Pancreas (tissue), 10 donors: ENCODE data around the gene TRIM6. TPM values are rescaled to one million over a fixed set of nuclear protein-coding genes. Genes with fewer than 3 reads are reported as not detected.

Experiments
- ATAC-seq, 4 donors: fragments of 200-7000 bp; cut with Tn5 transposase; one replicate each; pipeline versions ENCODE4 v1.8.0 to v1.9.1; 2020; ENCODE audit warnings: mild to moderate bottlenecking in 4 of 4, moderate library complexity in 4 of 4
- DNase-seq, 6 donors: peaks; one replicate each; pipeline ENCODE4 v3.0.0-alpha.2; 2020
- FAIRE-seq: peaks from 2 replicates; lab custom pipeline; 2012; peaks lifted over from hg19 to GRCh38; lab: Jason Lieb, UNC
- H3K27ac ChIP-seq, 4 donors: fragments of 200-600 bp; sonication (generic); 1 replicate in 3 of 4; 2 replicates in 1 of 4; pipeline versions ENCODE4 v1.5.0 to v1.8.0; 2020
- H3K27me3 ChIP-seq, 4 donors: fragments of 200-600 bp; one replicate each; pipeline ENCODE4 v1.8.0; 2021
- H3K36me3 ChIP-seq, 3 donors: fragments of 200-600 bp; sonication (generic) in 1 of 3; one replicate each; pipeline versions ENCODE4 v1.5.0 to v1.8.0; 2020 to 2021
- H3K4me1 ChIP-seq, 3 donors: fragments of 200-600 bp; one replicate each; pipeline ENCODE4 v1.8.0; 2021
- H3K4me3 ChIP-seq, 4 donors: fragments of 200-600 bp; sonication (generic) in 2 of 4; one replicate each; pipeline versions ENCODE4 v1.5.0 to v1.8.0; 2020 to 2021
- H3K9me3 ChIP-seq, 4 donors: fragments of 200-600 bp; one replicate each; pipeline ENCODE4 v1.8.0; 2021
- WGBS, 2 donors: extraction: QIAGEN DNeasy Blood & Tissue Kit; methylation state at CpG; one replicate each; pipeline ENCODE4 v1.1.7; 2013; 5-methylcytosine and 5-hydroxymethylcytosine counted together
- intact Hi-C, 3 donors: fragments of 100-400 bp; cut with DNase I; formaldehyde crosslinking; loops; one replicate each; pipeline versions ENCODE4 v1.11.1 to v1.14.2; 2022
- polyA plus RNA-seq, 2 donors: library from polyadenylated mRNA; stranded (reverse); fragments of 200-250 nt; gene quantifications; one replicate each; pipeline ENCODE4 v1.2.3, GENCODE V29; 2013
- total RNA-seq, 6 donors: library from RNA; stranded (reverse); fragmentation: NEBNext Ultra II Directional in 4 of 6; extraction: Animal tissue kit (Norgen Biotek cat#: 25700) in 4 of 6; gene quantifications; one replicate each; pipeline versions ENCODE4 v1.2.1 to v1.2.4, GENCODE V29; 2021 to 2023
- TF ChIP-seq, protein P1 (sequence below), 4 donors: fragments of 200-600 bp; sonication (generic) in 3 of 4; IDR thresholded peaks; one replicate each; pipeline versions ENCODE4 v1.5.0 to v1.8.0; 2021; ENCODE audit warnings: antibody characterized with exemption in 4 of 4
- donor health status: healthy with polysubstance abuse.
- donor health status: DM: no; HTN: no; CAD: no; lungs with moderate emphysema.
- donor health status: DM: no; HTN: no; CAD: no.
- donor health status: control.
- donor health status: control.
- donor health status: Bipolar disorder and iron deficiency.
- donor health status: DM: yes; HTN: yes; CAD: no.
- donor health status: DM: no; HTN: no; CAD: no.
- donor health status: DM: no; HTN: no; CAD: no.
- donor health status: DM: yes; HTN: yes; CAD: no.

Gene TRIM6
- total and polyA plus RNA-seq, 8 donors, result 0.76 to 1.7 (median 1.4) TPM

DNA sequence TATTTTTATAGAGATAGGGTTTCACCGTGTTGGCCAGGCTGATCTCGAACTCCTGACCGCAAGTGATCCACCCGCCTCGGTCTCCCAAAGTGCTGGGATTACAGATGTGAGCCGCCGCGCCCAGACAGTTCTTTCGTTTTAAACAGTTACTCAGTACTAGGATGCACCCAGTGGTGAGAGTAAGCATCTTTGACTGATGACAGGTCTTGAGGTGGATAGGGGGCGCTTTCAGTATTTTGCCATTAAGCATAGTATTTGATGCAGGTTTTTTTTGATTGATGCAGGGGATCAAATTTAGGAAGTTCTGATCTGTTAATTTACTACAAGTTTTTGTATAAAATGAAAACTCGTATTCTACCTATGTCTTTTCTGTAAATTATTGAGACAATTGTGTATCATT, 15.2 kb downstream of the TRIM6 start:
- H3K36me3 ChIP-seq, result no peaks in the 10 kb centered on the region
- no peaks in the 10 kb centered on the region for H3K4me1 ChIP-seq
- DNase-seq, result no peak
- H3K27ac ChIP-seq, result no peak overlapping the region
- intact Hi-C loops, result no loop called here
- no peak for FAIRE-seq
- TF ChIP-seq, protein P1, sequence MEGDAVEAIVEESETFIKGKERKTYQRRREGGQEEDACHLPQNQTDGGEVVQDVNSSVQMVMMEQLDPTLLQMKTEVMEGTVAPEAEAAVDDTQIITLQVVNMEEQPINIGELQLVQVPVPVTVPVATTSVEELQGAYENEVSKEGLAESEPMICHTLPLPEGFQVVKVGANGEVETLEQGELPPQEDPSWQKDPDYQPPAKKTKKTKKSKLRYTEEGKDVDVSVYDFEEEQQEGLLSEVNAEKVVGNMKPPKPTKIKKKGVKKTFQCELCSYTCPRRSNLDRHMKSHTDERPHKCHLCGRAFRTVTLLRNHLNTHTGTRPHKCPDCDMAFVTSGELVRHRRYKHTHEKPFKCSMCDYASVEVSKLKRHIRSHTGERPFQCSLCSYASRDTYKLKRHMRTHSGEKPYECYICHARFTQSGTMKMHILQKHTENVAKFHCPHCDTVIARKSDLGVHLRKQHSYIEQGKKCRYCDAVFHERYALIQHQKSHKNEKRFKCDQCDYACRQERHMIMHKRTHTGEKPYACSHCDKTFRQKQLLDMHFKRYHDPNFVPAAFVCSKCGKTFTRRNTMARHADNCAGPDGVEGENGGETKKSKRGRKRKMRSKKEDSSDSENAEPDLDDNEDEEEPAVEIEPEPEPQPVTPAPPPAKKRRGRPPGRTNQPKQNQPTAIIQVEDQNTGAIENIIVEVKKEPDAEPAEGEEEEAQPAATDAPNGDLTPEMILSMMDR (IDR thresholded peaks at IDR 0.05), result no peak
- ATAC-seq, result no peak
- no peak overlapping the region for H3K4me3 ChIP-seq
- 93 to 95% methylated on average over 11 of the region's 11 CpGs for WGBS, 2 donors
- no peaks in the 10 kb centered on the region for H3K9me3 ChIP-seq
- no peaks in the 10 kb centered on the region for H3K27me3 ChIP-seq

DNA sequence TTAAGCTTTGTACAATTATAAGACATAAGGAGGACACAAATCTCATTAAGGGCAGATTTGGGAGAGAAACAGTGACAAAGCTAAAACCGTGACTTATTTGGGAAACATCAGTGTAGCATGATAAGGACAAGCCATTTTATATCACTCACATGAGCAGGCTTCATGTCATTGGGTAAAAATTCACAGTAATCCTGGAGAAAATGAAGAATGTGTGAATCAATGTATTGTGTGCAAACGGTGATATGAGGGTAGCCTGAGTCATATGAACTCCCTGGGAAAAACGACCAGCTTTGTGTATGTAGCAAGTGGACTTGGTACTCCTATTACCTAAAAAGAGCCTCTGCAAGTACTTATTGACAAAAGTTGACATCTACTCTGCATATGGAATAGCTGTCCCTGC, 22.4 kb downstream of the TRIM6 start:
- Histone ChIP-seq H3K27me3 (no peaks in the 10 kb centered on the region), H3K9me3 (no peaks in the 10 kb centered on the region), H3K36me3 (no peaks in the 10 kb centered on the region), H3K27ac (no peak overlapping the region), H3K4me1 (peaks cover 0 to 15% (median 0%) of the 10 kb centered on the region in 3 donors), H3K4me3 (no peak overlapping the region)
- TF ChIP-seq, protein P1 (IDR thresholded peaks at IDR 0.05), result no peak
- intact Hi-C loops, result no loop called here
- WGBS, 2 donors, result 50 to 60% methylated on average over 3 of the region's 3 CpGs
- FAIRE-seq (no peak), DNase-seq (no peak), ATAC-seq (no peak)

DNA sequence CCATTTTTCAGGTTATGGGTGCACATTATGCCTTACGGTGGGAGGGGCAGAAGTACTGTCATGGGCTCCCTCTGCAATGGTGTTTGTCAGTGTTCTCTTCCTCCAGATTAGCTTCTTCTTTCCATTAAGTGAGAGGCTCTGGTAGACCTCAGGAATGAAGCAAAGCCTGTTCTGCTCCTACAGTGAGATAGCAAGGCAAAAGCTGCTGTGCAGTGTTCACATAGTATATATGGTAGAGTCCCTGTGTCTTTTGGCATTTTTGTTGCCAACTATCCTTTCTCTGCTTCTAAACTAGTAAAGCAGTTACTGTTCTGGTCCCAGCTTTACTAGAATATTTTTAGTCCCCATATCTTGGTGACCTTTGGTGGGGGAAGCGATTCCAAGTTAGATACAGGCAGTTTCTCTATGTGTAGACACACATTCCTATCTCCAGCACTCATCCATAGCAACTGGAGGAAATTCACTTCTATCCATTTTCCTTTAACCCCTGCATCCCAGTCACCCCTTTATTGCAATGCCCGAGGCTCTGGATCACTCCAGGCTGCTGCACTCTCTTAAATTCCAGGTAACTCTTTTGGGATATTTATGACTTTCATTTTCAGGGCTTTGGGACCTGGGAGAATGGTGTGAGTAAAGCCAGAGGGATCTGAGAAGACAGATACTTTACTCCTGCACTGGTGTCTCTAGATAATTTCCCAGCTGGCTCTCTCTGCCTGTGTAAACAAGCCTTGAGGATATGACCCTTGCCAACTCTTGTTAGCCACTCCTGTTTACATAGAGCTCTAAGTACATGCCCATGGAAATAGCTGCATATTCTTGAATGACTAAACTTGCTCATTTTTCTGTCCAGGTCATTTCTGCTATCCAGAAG, 24.4 kb downstream of the TRIM6 start:
- DNase-seq, result peak in 1 of 6 donors; percentile 31
- Histone ChIP-seq H3K4me1 (peaks cover 0 to 29% (median 0%) of the 10 kb centered on the region in 3 donors), H3K27me3 (no peaks in the 10 kb centered on the region), H3K36me3 (no peaks in the 10 kb centered on the region), H3K27ac (peak overlapping the region in 1 of 4 donors; percentile 8), H3K9me3 (no peaks in the 10 kb centered on the region), H3K4me3 (no peak overlapping the region)
- TF ChIP-seq, protein P1 (IDR thresholded peaks at IDR 0.05), result no peak
- ATAC-seq, result peak; percentile 57 to 73 (median 72)
- FAIRE-seq, result no peak
- intact Hi-C loops, result no loop called here
- 32 to 45% methylated on average over 3 of the region's 3 CpGs for WGBS, 2 donors

DNA sequence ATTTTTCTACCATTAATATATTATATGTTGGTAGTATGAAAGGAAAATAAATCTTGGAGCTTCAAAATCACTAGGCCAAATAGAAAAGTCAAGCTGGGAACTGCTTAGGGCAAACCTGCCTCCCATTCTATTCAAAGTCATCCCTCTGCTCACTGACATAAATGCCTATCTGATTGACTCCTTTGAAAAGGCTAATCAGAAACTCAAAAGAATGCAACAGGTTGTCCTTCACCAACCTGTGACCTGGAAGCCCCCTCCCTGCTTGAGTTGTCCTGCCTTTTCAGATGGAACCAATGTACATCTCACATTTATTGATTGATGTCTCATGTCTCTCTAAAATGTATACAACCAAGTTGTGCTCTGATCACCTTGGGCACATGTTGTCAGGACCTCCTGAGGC, 25.1 kb downstream of the TRIM6 start:
- intact Hi-C loops, result no loop called here
- H3K27ac ChIP-seq, result peak overlapping the region in 1 of 4 donors; percentile 12
- H3K9me3 ChIP-seq, result no peaks in the 10 kb centered on the region
- ATAC-seq (no peak), FAIRE-seq (no peak), DNase-seq (no peak)
- peaks cover 0 to 31% (median 0%) of the 10 kb centered on the region in 3 donors for H3K4me1 ChIP-seq
- TF ChIP-seq, protein P1 (IDR thresholded peaks at IDR 0.05), result no peak
- H3K36me3 ChIP-seq, result no peaks in the 10 kb centered on the region
- no peaks in the 10 kb centered on the region for H3K27me3 ChIP-seq
- no peak overlapping the region for H3K4me3 ChIP-seq

DNA sequence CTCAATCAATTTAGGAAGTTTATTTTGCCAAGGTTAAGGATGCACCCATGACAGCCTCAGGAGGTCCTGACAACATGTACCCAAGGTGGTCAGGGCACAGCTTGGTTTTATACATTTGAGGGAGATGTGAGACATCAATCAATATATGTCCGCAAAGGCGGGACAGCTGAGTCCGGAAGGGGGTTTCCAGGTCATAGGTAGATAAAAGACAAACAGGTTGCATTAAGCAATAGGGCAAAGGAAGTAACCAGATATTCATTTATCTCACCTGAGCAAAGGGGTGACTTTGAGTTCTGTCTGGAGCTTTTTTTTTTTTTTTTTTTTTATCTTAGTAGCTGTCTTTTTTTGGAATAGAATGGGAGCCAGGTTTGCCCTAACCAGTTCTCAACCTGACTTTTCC, 26.4 kb downstream of the TRIM6 start:
- no peaks in the 10 kb centered on the region for H3K27me3 ChIP-seq
- no peak for DNase-seq
- intact Hi-C loops, result no loop called here
- no peak for ATAC-seq
- H3K36me3 ChIP-seq, result no peaks in the 10 kb centered on the region
- H3K9me3 ChIP-seq, result no peaks in the 10 kb centered on the region
- peaks cover 0 to 31% (median 0%) of the 10 kb centered on the region in 3 donors for H3K4me1 ChIP-seq
- TF ChIP-seq, protein P1 (IDR thresholded peaks at IDR 0.05), result no peak
- no peak overlapping the region for H3K4me3 ChIP-seq
- no peak for FAIRE-seq
- WGBS, 2 donors, result 62 to 75% methylated on average over 3 of the region's 3 CpGs
- H3K27ac ChIP-seq, result no peak overlapping the region
